Left lung (tissue), 10 donors: ENCODE measurements around the gene ERC2. TPM values are rescaled to one million over a fixed set of nuclear protein-coding genes. Genes with fewer than 3 reads are reported as not detected.

ENCODE experiments used
- ATAC-seq: fragments of 200-7000 bp; cut with Tn5 transposase; one replicate; pipeline ENCODE4 v1.9.1; 2020; ENCODE audit warnings: moderate library complexity
- DNase-seq, 4 donors: peaks; one replicate each; pipeline ENCODE4 v3.0.0-alpha.2; 2013 to 2020
- H3K27ac ChIP-seq, 2 donors: fragments of 200-600 bp; sonication (generic) in 1 of 2; one replicate each; pipeline versions ENCODE4 v1.5.0 to v1.8.0; 2020 to 2021
- H3K27me3 ChIP-seq, 2 donors: fragments of 200-600 bp; sonication (generic) in 1 of 2; one replicate each; pipeline versions ENCODE4 v1.5.0 to v1.8.0; 2020 to 2021
- H3K36me3 ChIP-seq, 2 donors: fragments of 200-600 bp; sonication (generic) in 1 of 2; one replicate each; pipeline versions ENCODE4 v1.5.0 to v1.8.0; 2020 to 2021
- H3K4me1 ChIP-seq, 2 donors: fragments of 200-600 bp; one replicate each; pipeline ENCODE4 v1.8.0; 2021
- H3K4me3 ChIP-seq, 2 donors: fragments of 200-600 bp; sonication (generic) in 1 of 2; one replicate each; pipeline versions ENCODE4 v1.5.0 to v1.8.0; 2020 to 2021; ENCODE audit warnings: mild to moderate bottlenecking in 1 of 2
- H3K9me3 ChIP-seq, 2 donors: fragments of 200-600 bp; sonication (generic) in 1 of 2; one replicate each; pipeline versions ENCODE4 v1.5.0 to v1.8.0; 2020 to 2021
- CTCF ChIP-seq, 2 donors: fragments of 200-600 bp; sonication (generic) in 1 of 2; IDR thresholded peaks; one replicate each; pipeline versions ENCODE4 v1.5.0 to v1.8.0; 2021; ENCODE audit warnings: antibody characterized with exemption in 2 of 2
- intact Hi-C, 2 donors: fragments of 100-400 bp; cut with DNase I; formaldehyde crosslinking; loops; one replicate each; pipeline versions ENCODE4 v1.11.2 to v1.14.2; 2022
- polyA plus RNA-seq, 6 donors: library from polyadenylated mRNA; unstranded; fragments of 120-200 nt; gene quantifications; one replicate each; pipeline ENCODE4 v1.2.1, GENCODE V29; 2013; ENCODE audit not compliant: insufficient read length in 6 of 6
- total RNA-seq, 2 donors: library from RNA; stranded (reverse); fragmentation: NEBNext Ultra II Directional; extraction: Animal tissue kit (Norgen Biotek cat#: 25700); gene quantifications; one replicate each; pipeline ENCODE4 v1.2.1, GENCODE V29; 2021
- donor health status: DM: no; HTN: yes; CAD: no.
- donor health status: DM: no; HTN: no; CAD: no.

Gene ERC2
- total and polyA plus RNA-seq, 8 donors, result 1.6 to 3.3 (median 2.1) TPM

GRCh38 chr3:55622116-55622515 is 846.2 kb downstream of the ERC2 start:
- intact Hi-C loops, result no loop called here
- DNase-seq, result no peak
- ATAC-seq, result no peak
- peaks cover 0 to 20% of the 10 kb centered on the region in 2 donors for H3K4me1 ChIP-seq
- no peaks in the 10 kb centered on the region for H3K36me3 ChIP-seq
- H3K4me3 ChIP-seq, result no peak overlapping the region
- TF ChIP-seq CTCF (IDR thresholded peaks at IDR 0.05), result no peak
- H3K9me3 ChIP-seq, result no peaks in the 10 kb centered on the region
- no peak overlapping the region for H3K27ac ChIP-seq
- H3K27me3 ChIP-seq, result no peaks in the 10 kb centered on the region

- H3K4me1 ChIP-seq, result peaks cover 0 to 20% of the 10 kb centered on the region in 2 donors
- no peak for ATAC-seq
- DNase-seq, result no peak
- H3K27ac ChIP-seq, result no peak overlapping the region
- intact Hi-C loops, result no loop called here
- no peaks in the 10 kb centered on the region for H3K27me3 ChIP-seq
- H3K9me3 ChIP-seq, result no peaks in the 10 kb centered on the region
- no peak for TF ChIP-seq CTCF (IDR thresholded peaks at IDR 0.05)
- no peak overlapping the region for H3K4me3 ChIP-seq
- no peaks in the 10 kb centered on the region for H3K36me3 ChIP-seq
Observed at GRCh38 chr3:55621648-55622047, 846.6 kb downstream of the ERC2 start.

GRCh38 chr3:55621026-55621422 is 847.2 kb downstream of the ERC2 start:
- H3K4me1 ChIP-seq, result peaks cover 0 to 17% of the 10 kb centered on the region in 2 donors
- H3K27me3 ChIP-seq, result no peaks in the 10 kb centered on the region
- ATAC-seq (no peak), DNase-seq (no peak)
- no peak overlapping the region for H3K4me3 ChIP-seq
- H3K36me3 ChIP-seq, result no peaks in the 10 kb centered on the region
- no peak overlapping the region for H3K27ac ChIP-seq
- intact Hi-C loops, result no loop called here
- no peak for TF ChIP-seq CTCF (IDR thresholded peaks at IDR 0.05)
- no peaks in the 10 kb centered on the region for H3K9me3 ChIP-seq

GRCh38 chr3:55620351-55621025 is 847.8 kb downstream of the ERC2 start:
- TF ChIP-seq CTCF (IDR thresholded peaks at IDR 0.05), result no peak
- intact Hi-C loops, result no loop called here
- no peaks in the 10 kb centered on the region for H3K36me3 ChIP-seq
- H3K4me3 ChIP-seq, result no peak overlapping the region
- no peak overlapping the region for H3K27ac ChIP-seq
- no peaks in the 10 kb centered on the region for H3K9me3 ChIP-seq
- no peaks in the 10 kb centered on the region for H3K27me3 ChIP-seq
- peaks cover 0 to 17% of the 10 kb centered on the region in 2 donors for H3K4me1 ChIP-seq
- no peak for ATAC-seq
- DNase-seq, result no peak

GRCh38 chr3:55619046-55619808 is 849.0 kb downstream of the ERC2 start:
- Histone ChIP-seq H3K27me3 (no peaks in the 10 kb centered on the region), H3K9me3 (no peaks in the 10 kb centered on the region), H3K27ac (no peak overlapping the region), H3K4me3 (no peak overlapping the region), H3K36me3 (no peaks in the 10 kb centered on the region), H3K4me1 (peaks cover 0 to 13% of the 10 kb centered on the region in 2 donors)
- intact Hi-C loops, result no loop called here
- no peak for TF ChIP-seq CTCF (IDR thresholded peaks at IDR 0.05)
- DNase-seq (no peak), ATAC-seq (no peak)
